Ovary (tissue), 3 donors: ENCODE data around the gene KBTBD4.

Source experiments
- POLR2A ChIP-seq: fragments of 450-650 bp; IDR thresholded peaks from one replicate; pipeline ENCODE4 v1.6.1; 2017; ENCODE audit warnings: antibody characterized with exemption, mild to moderate bottlenecking, moderate library complexity
- TF ChIP-seq, protein P1 (sequence below), 3 donors: fragments of 450-650 bp in 2 of 3; fragments of 200-600 bp in 1 of 3; IDR thresholded peaks; one replicate each; pipeline versions ENCODE4 v1.5.1 to v1.8.0; 2016 to 2022; ENCODE audit warnings: antibody characterized with exemption in 3 of 3, mild to moderate bottlenecking in 1 of 3
- donor health status: DM: no; HTN: no; CAD: no.

DNA sequence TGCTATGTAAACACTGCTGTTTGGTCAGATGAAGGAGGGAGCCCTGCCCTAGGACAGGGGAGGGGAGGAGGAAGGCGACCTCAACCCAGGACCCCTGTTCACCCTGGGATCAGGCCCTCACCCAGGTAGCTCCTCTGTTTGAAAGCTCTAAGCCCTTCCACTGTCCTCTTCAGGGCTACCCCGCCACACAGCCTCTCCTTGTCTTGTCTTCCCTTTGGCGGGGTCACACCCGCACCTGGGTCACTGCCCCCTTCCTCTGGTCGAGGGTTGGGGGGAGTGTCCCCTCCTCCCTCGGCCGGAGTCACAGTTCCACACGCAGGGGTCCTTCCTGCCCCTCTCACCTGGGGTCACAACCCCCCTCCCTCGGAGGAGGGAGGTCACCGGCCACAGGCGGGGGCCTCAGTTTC lies 13.8 kb downstream of the KBTBD4 start:
- TF ChIP-seq POLR2A: no peak
- TF ChIP-seq, protein P1, sequence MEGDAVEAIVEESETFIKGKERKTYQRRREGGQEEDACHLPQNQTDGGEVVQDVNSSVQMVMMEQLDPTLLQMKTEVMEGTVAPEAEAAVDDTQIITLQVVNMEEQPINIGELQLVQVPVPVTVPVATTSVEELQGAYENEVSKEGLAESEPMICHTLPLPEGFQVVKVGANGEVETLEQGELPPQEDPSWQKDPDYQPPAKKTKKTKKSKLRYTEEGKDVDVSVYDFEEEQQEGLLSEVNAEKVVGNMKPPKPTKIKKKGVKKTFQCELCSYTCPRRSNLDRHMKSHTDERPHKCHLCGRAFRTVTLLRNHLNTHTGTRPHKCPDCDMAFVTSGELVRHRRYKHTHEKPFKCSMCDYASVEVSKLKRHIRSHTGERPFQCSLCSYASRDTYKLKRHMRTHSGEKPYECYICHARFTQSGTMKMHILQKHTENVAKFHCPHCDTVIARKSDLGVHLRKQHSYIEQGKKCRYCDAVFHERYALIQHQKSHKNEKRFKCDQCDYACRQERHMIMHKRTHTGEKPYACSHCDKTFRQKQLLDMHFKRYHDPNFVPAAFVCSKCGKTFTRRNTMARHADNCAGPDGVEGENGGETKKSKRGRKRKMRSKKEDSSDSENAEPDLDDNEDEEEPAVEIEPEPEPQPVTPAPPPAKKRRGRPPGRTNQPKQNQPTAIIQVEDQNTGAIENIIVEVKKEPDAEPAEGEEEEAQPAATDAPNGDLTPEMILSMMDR (IDR thresholded peaks at IDR 0.05): no peak
